Muscle of leg (tissue), 11 donors: ENCODE measurements around the gene TBC1D22B. TPM values are rescaled to one million over a fixed set of nuclear protein-coding genes. Genes with fewer than 3 reads are reported as not detected.

Experiments used
- DNase-seq: peaks from one replicate; pipeline ENCODE4 v3.0.0; 2013
- H3K27ac ChIP-seq: one replicate; pipeline ENCODE4 v1.5.1; 2013; ENCODE audit warnings: mild to moderate bottlenecking, low read length, control low read depth
- H3K27me3 ChIP-seq: one replicate; pipeline ENCODE4 v1.6.1; 2013; ENCODE audit warnings: low read length; ENCODE audit not compliant: control insufficient read depth, insufficient read depth
- H3K36me3 ChIP-seq: one replicate; pipeline ENCODE4 v1.6.1; 2013; ENCODE audit warnings: low read length; ENCODE audit not compliant: control insufficient read depth, insufficient read depth
- H3K4me1 ChIP-seq: one replicate; pipeline ENCODE4 v1.6.1; 2013; ENCODE audit warnings: low read length; ENCODE audit not compliant: control insufficient read depth, insufficient read depth
- H3K4me3 ChIP-seq: one replicate; pipeline ENCODE4 v1.5.1; 2013; ENCODE audit warnings: low read length, control low read depth
- H3K9me3 ChIP-seq: replicated peaks from 2 replicates; pipeline ENCODE4 v1.6.1; 2013; ENCODE audit warnings: low read depth, low read length; ENCODE audit not compliant: control insufficient read depth
- WGBS: methylation state at CpG from one replicate; pipeline ENCODE4 v1.1.5; 2013; ENCODE audit warnings: missing lambda C conversion rate; ENCODE audit not compliant: insufficient coverage; 5-methylcytosine and 5-hydroxymethylcytosine counted together
- polyA plus RNA-seq, 8 donors: library from polyadenylated mRNA; unstranded; fragments of 120-200 nt; gene quantifications; one replicate each; pipeline versions ENCODE4 v1.2.1 to v1.2.3, GENCODE V29; 2013; ENCODE audit warnings: inconsistent platforms in 1 of 8, low replicate concordance in 1 of 8; ENCODE audit not compliant: insufficient read length in 8 of 8, insufficient read depth in 1 of 8
- total RNA-seq: library from RNA; stranded (reverse); fragments of 120-200 nt; gene quantifications from one replicate; pipeline ENCODE4 v1.2.4, GENCODE V29; 2013

Gene TBC1D22B
- total and polyA plus RNA-seq, 9 donors = 3.9 to 8.3 (median 7.0) TPM

- peaks cover 10% of the 10 kb centered on the region for H3K4me1 ChIP-seq
- WGBS = no CpG with 5 or more reads among the region's 1 CpG
- H3K27ac ChIP-seq = no peak overlapping the region
- H3K4me3 ChIP-seq = no peak overlapping the region
- no peaks in the 10 kb centered on the region for H3K27me3 ChIP-seq
- peaks cover 36% of the 10 kb centered on the region for H3K36me3 ChIP-seq
- H3K9me3 ChIP-seq = no peaks in the 10 kb centered on the region
- no peak for DNase-seq
Measured at GRCh38 chr6:37369321-37370201, 112.0 kb downstream of the TBC1D22B start.

GRCh38 chr6:37371154-37372083, 113.8 kb downstream of the TBC1D22B start:
- H3K27ac ChIP-seq = no peak overlapping the region
- 10% methylated on average over 2 of the region's 4 CpGs for WGBS

GRCh38 chr6:37372116-37372515, 114.5 kb downstream of the TBC1D22B start:
- no peak overlapping the region for H3K27ac ChIP-seq
- H3K27me3 ChIP-seq = no peaks in the 10 kb centered on the region
- H3K36me3 ChIP-seq = peaks cover 46% of the 10 kb centered on the region
- WGBS = no CpG with 5 or more reads among the region's 1 CpG
- no peaks in the 10 kb centered on the region for H3K9me3 ChIP-seq
- H3K4me1 ChIP-seq = peaks cover 10% of the 10 kb centered on the region
- no peak overlapping the region for H3K4me3 ChIP-seq
- no peak for DNase-seq

More at GRCh38 chr6:37371154-37372083, 113.8 kb downstream of the TBC1D22B start:
- H3K4me3 ChIP-seq = no peak overlapping the region
- H3K27me3 ChIP-seq = no peaks in the 10 kb centered on the region
- DNase-seq = peak; percentile 57
- H3K36me3 ChIP-seq = peaks cover 46% of the 10 kb centered on the region
- H3K9me3 ChIP-seq = no peaks in the 10 kb centered on the region
- H3K4me1 ChIP-seq = peaks cover 10% of the 10 kb centered on the region

- DNase-seq = peak; percentile 41
- H3K4me1 ChIP-seq = peaks cover 10% of the 10 kb centered on the region
- no CpG with 5 or more reads among the region's 1 CpG for WGBS
- H3K9me3 ChIP-seq = no peaks in the 10 kb centered on the region
- no peak overlapping the region for H3K27ac ChIP-seq
- no peaks in the 10 kb centered on the region for H3K27me3 ChIP-seq
- peaks cover 39% of the 10 kb centered on the region for H3K36me3 ChIP-seq
- no peak overlapping the region for H3K4me3 ChIP-seq
Measured at GRCh38 chr6:37373822-37374471, 116.4 kb downstream of the TBC1D22B start.

- H3K27ac ChIP-seq = no peak overlapping the region
- no peaks in the 10 kb centered on the region for H3K9me3 ChIP-seq
- peaks cover 10% of the 10 kb centered on the region for H3K4me1 ChIP-seq
- H3K27me3 ChIP-seq = no peaks in the 10 kb centered on the region
- no peak overlapping the region for H3K4me3 ChIP-seq
- no peak for DNase-seq
- H3K36me3 ChIP-seq = peaks cover 41% of the 10 kb centered on the region
Measured at GRCh38 chr6:37375376-37375775, 117.8 kb downstream of the TBC1D22B start.

GRCh38 chr6:37376078-37376743, 118.6 kb downstream of the TBC1D22B start:
- peaks cover 37% of the 10 kb centered on the region for H3K36me3 ChIP-seq
- H3K4me3 ChIP-seq = no peak overlapping the region
- peaks cover 5% of the 10 kb centered on the region for H3K4me1 ChIP-seq

GRCh38 chr6:37381579-37381978, 124.0 kb downstream of the TBC1D22B start:
- Histone ChIP-seq H3K36me3 (peaks cover 42% of the 10 kb centered on the region), H3K27ac (no peak overlapping the region), H3K9me3 (no peaks in the 10 kb centered on the region), H3K4me1 (no peaks in the 10 kb centered on the region), H3K27me3 (no peaks in the 10 kb centered on the region), H3K4me3 (no peak overlapping the region)
- DNase-seq = peak; percentile 57
- 36% methylated on average over 2 of the region's 2 CpGs for WGBS

More at GRCh38 chr6:37376078-37376743, 118.6 kb downstream of the TBC1D22B start:
- 100% methylated on average over 2 of the region's 4 CpGs for WGBS
- no peak overlapping the region for H3K27ac ChIP-seq
- no peaks in the 10 kb centered on the region for H3K27me3 ChIP-seq
- H3K9me3 ChIP-seq = no peaks in the 10 kb centered on the region
- DNase-seq = no peak

Other genes with a start within 250 kb of the TBC1D22B start
- gene PIM1, start 87.6 kb upstream of the TBC1D22B start, total RNA-seq = 8.7 TPM
- 10 to 100 TPM; 15.4 to 32.2 (median 21.7) TPM for gene PIM1, start 87.6 kb upstream of the TBC1D22B start, polyA plus RNA-seq
- gene TMEM217, start 372 bp downstream of the TBC1D22B start, total RNA-seq = 0.49 TPM
- 1 to 10 TPM in 2 of 8 donors, under 1 TPM in 6; 0.34 to 1.3 (median 0.81) TPM for gene TMEM217, start 372 bp downstream of the TBC1D22B start, polyA plus RNA-seq
- 16.2 TPM for gene RNF8, start 96.2 kb downstream of the TBC1D22B start, total RNA-seq
- gene RNF8, start 96.2 kb downstream of the TBC1D22B start, polyA plus RNA-seq = 10 to 100 TPM; 13.5 to 23.1 (median 16.4) TPM
- gene CMTR1, start 175.4 kb downstream of the TBC1D22B start, total RNA-seq = 32.5 TPM
- gene CMTR1, start 175.4 kb downstream of the TBC1D22B start, polyA plus RNA-seq = 10 to 100 TPM; 27.3 to 35.3 (median 30.8) TPM
- 34.3 TPM for gene CCDC167, start 242.1 kb downstream of the TBC1D22B start, total RNA-seq
- 10 to 100 TPM; 19.0 to 24.9 (median 24.4) TPM for gene CCDC167, start 242.1 kb downstream of the TBC1D22B start, polyA plus RNA-seq